IgD-negative memory B cell (primary cell): ENCODE data around the gene GPR137C. TPM values are rescaled to one million over a fixed set of nuclear protein-coding genes. Genes with fewer than 3 reads are reported as not detected.

ENCODE experiments used
- H3K27ac Mint-ChIP-seq, 3 donors: one replicate each; pipeline ENCODE4 v1.8.0; 2020 to 2022; ENCODE audit warnings: mild to moderate bottlenecking in 3 of 3, mixed read lengths in 3 of 3, moderate library complexity in 1 of 3
- H3K27me3 Mint-ChIP-seq: one replicate; pipeline ENCODE4 v1.8.0; 2021; ENCODE audit warnings: mixed read lengths
- H3K36me3 Mint-ChIP-seq: one replicate; pipeline ENCODE4 v1.8.0; 2020; ENCODE audit warnings: mild to moderate bottlenecking, mixed read lengths
- H3K4me1 Mint-ChIP-seq, 3 donors: one replicate each; pipeline ENCODE4 v1.8.0; 2020 to 2022; ENCODE audit warnings: mixed read lengths in 3 of 3, mild to moderate bottlenecking in 1 of 3
- H3K4me3 Mint-ChIP-seq, 4 donors: one replicate each; pipeline ENCODE4 v1.8.0; 2020 to 2022; ENCODE audit warnings: mild to moderate bottlenecking in 4 of 4, mixed read lengths in 4 of 4, moderate library complexity in 3 of 4
- H3K9me3 Mint-ChIP-seq, 3 donors: one replicate each; pipeline ENCODE4 v1.8.0; 2020 to 2021; ENCODE audit warnings: mixed read lengths in 3 of 3, mild to moderate bottlenecking in 1 of 3
- polyA plus RNA-seq: library from polyadenylated mRNA; unstranded; fragments of 300-500 nt; fragmentation: Illumina TruSeq; gene quantifications from one replicate; pipeline ENCODE4 v1.2.3, GENCODE V29; 2021

Gene GPR137C
- polyA plus RNA-seq, result not detected

- peaks cover 0 to 17% (median 16%) of the 10 kb centered on the region in 3 donors for H3K4me1 Mint-ChIP-seq
- H3K27me3 Mint-ChIP-seq, result peaks cover 3% of the 10 kb centered on the region
- no peaks in the 10 kb centered on the region for H3K36me3 Mint-ChIP-seq
- peak within 1 kb of the TSS; percentile 90 to 99 (median 96) for H3K4me3 Mint-ChIP-seq
- H3K27ac Mint-ChIP-seq, result peak within 1 kb of the TSS; percentile 76 to 92 (median 92)
- no peaks in the 10 kb centered on the region for H3K9me3 Mint-ChIP-seq
Measured at GRCh38 chr14:52552063-52552988, at the start of gene GPR137C, which contains the start of gene TXNDC16. Gene GPR137C, plus strand, starts transcription at chr14:52552836. Its CDS starts 312 bp downstream, at chr14:52553148. Gene TXNDC16, minus strand, starts transcription at chr14:52552505. Its CDS starts 8,948 bp downstream, at chr14:52543557.

- Mint-ChIP-seq H3K27ac (no peak overlapping the region), H3K36me3 (peaks cover 3% of the 10 kb centered on the region), H3K4me1 (no peaks in the 10 kb centered on the region), H3K9me3 (no peaks in the 10 kb centered on the region), H3K4me3 (no peak overlapping the region), H3K27me3 (no peaks in the 10 kb centered on the region)
Measured at GRCh38 chr14:52513249-52513648, 39.4 kb upstream of the GPR137C start.

- Mint-ChIP-seq H3K36me3 (no peaks in the 10 kb centered on the region), H3K4me3 (no peak overlapping the region), H3K27ac (no peak overlapping the region), H3K9me3 (no peaks in the 10 kb centered on the region), H3K4me1 (no peaks in the 10 kb centered on the region), H3K27me3 (no peaks in the 10 kb centered on the region)
Measured at GRCh38 chr14:52514046-52514811, 38.4 kb upstream of the GPR137C start.

GRCh38 chr14:52522033-52522432, 30.6 kb upstream of the GPR137C start:
- H3K4me1 Mint-ChIP-seq, result no peaks in the 10 kb centered on the region
- H3K27me3 Mint-ChIP-seq, result no peaks in the 10 kb centered on the region
- H3K27ac Mint-ChIP-seq, result no peak overlapping the region
- peaks cover 8% of the 10 kb centered on the region for H3K36me3 Mint-ChIP-seq
- H3K9me3 Mint-ChIP-seq, result no peaks in the 10 kb centered on the region
- no peak overlapping the region for H3K4me3 Mint-ChIP-seq

- H3K4me3 Mint-ChIP-seq, result no peak overlapping the region
- H3K27me3 Mint-ChIP-seq, result no peaks in the 10 kb centered on the region
- H3K36me3 Mint-ChIP-seq, result peaks cover 8% of the 10 kb centered on the region
- H3K9me3 Mint-ChIP-seq, result no peaks in the 10 kb centered on the region
- H3K4me1 Mint-ChIP-seq, result no peaks in the 10 kb centered on the region
- no peak overlapping the region for H3K27ac Mint-ChIP-seq
Measured at GRCh38 chr14:52522581-52523345, 29.9 kb upstream of the GPR137C start.

GRCh38 chr14:52527052-52527451, 25.6 kb upstream of the GPR137C start:
- H3K36me3 Mint-ChIP-seq, result peaks cover 7% of the 10 kb centered on the region
- no peaks in the 10 kb centered on the region for H3K9me3 Mint-ChIP-seq
- no peak overlapping the region for H3K27ac Mint-ChIP-seq
- H3K4me1 Mint-ChIP-seq, result no peaks in the 10 kb centered on the region
- no peaks in the 10 kb centered on the region for H3K27me3 Mint-ChIP-seq
- H3K4me3 Mint-ChIP-seq, result no peak overlapping the region

- no peak overlapping the region for H3K27ac Mint-ChIP-seq
- H3K4me3 Mint-ChIP-seq, result no peak overlapping the region
- no peaks in the 10 kb centered on the region for H3K9me3 Mint-ChIP-seq
- H3K27me3 Mint-ChIP-seq, result no peaks in the 10 kb centered on the region
- H3K4me1 Mint-ChIP-seq, result no peaks in the 10 kb centered on the region
- H3K36me3 Mint-ChIP-seq, result peaks cover 2% of the 10 kb centered on the region
Measured at GRCh38 chr14:52531481-52531880, 21.2 kb upstream of the GPR137C start.

GRCh38 chr14:52536269-52536668, 16.4 kb upstream of the GPR137C start:
- no peak overlapping the region for H3K27ac Mint-ChIP-seq

GRCh38 chr14:52538623-52539022, 14.0 kb upstream of the GPR137C start:
- no peaks in the 10 kb centered on the region for H3K9me3 Mint-ChIP-seq
- H3K4me3 Mint-ChIP-seq, result no peak overlapping the region
- no peaks in the 10 kb centered on the region for H3K27me3 Mint-ChIP-seq
- H3K27ac Mint-ChIP-seq, result peak overlapping the region in 1 of 3 donors; percentile 40
- H3K36me3 Mint-ChIP-seq, result no peaks in the 10 kb centered on the region
- peaks cover 8 to 14% (median 11%) of the 10 kb centered on the region in 3 donors for H3K4me1 Mint-ChIP-seq

More at GRCh38 chr14:52536269-52536668, 16.4 kb upstream of the GPR137C start:
- Mint-ChIP-seq H3K9me3 (no peaks in the 10 kb centered on the region), H3K4me3 (no peak overlapping the region), H3K27me3 (no peaks in the 10 kb centered on the region), H3K4me1 (peaks cover 8 to 14% (median 11%) of the 10 kb centered on the region in 3 donors), H3K36me3 (no peaks in the 10 kb centered on the region)

GRCh38 chr14:52545584-52546317, 6.9 kb upstream of the GPR137C start:
- peaks cover 4% of the 10 kb centered on the region for H3K36me3 Mint-ChIP-seq
- H3K27me3 Mint-ChIP-seq, result no peaks in the 10 kb centered on the region
- no peaks in the 10 kb centered on the region for H3K9me3 Mint-ChIP-seq
- H3K4me3 Mint-ChIP-seq, result no peak overlapping the region
- H3K4me1 Mint-ChIP-seq, result peaks cover 6 to 7% (median 6%) of the 10 kb centered on the region in 3 donors
- no peak overlapping the region for H3K27ac Mint-ChIP-seq

GRCh38 chr14:52546318-52546670, 6.3 kb upstream of the GPR137C start:
- peaks cover 7 to 10% (median 9%) of the 10 kb centered on the region in 3 donors for H3K4me1 Mint-ChIP-seq
- peaks cover 4% of the 10 kb centered on the region for H3K36me3 Mint-ChIP-seq
- H3K27ac Mint-ChIP-seq, result no peak overlapping the region

GRCh38 chr14:52547027-52547426, 5.6 kb upstream of the GPR137C start:
- Mint-ChIP-seq H3K27me3 (no peaks in the 10 kb centered on the region), H3K9me3 (no peaks in the 10 kb centered on the region), H3K27ac (no peak overlapping the region), H3K36me3 (peaks cover 4% of the 10 kb centered on the region), H3K4me3 (no peak overlapping the region), H3K4me1 (peaks cover 7 to 15% (median 12%) of the 10 kb centered on the region in 3 donors)

More at GRCh38 chr14:52546318-52546670, 6.3 kb upstream of the GPR137C start:
- Mint-ChIP-seq H3K4me3 (no peak overlapping the region), H3K9me3 (no peaks in the 10 kb centered on the region), H3K27me3 (no peaks in the 10 kb centered on the region)

- H3K4me1 Mint-ChIP-seq, result peaks cover 7 to 16% (median 12%) of the 10 kb centered on the region in 3 donors
- no peaks in the 10 kb centered on the region for H3K9me3 Mint-ChIP-seq
- H3K4me3 Mint-ChIP-seq, result peak overlapping the region in 1 of 4 donors; percentile 62
- H3K27ac Mint-ChIP-seq, result no peak overlapping the region
- peaks cover 4% of the 10 kb centered on the region for H3K36me3 Mint-ChIP-seq
- no peaks in the 10 kb centered on the region for H3K27me3 Mint-ChIP-seq
Measured at GRCh38 chr14:52547526-52547925, 5.1 kb upstream of the GPR137C start.

GRCh38 chr14:52550661-52551060, 2.0 kb upstream of the GPR137C start:
- peak overlapping the region in 2 of 4 donors; percentile 18 to 82 for H3K4me3 Mint-ChIP-seq
- H3K9me3 Mint-ChIP-seq, result no peaks in the 10 kb centered on the region
- peak overlapping the region in 1 of 3 donors; percentile 56 for H3K27ac Mint-ChIP-seq
- H3K4me1 Mint-ChIP-seq, result peaks cover 3 to 19% (median 17%) of the 10 kb centered on the region in 3 donors
- H3K36me3 Mint-ChIP-seq, result peaks cover 4% of the 10 kb centered on the region
- no peaks in the 10 kb centered on the region for H3K27me3 Mint-ChIP-seq
